GM12873 (cell line): ENCODE data around the gene DDX11.

Experiments used
- CTCF ChIP-seq: IDR thresholded peaks from 2 replicates; pipeline ENCODE4 v1.5.1; 2012; ENCODE audit warnings: low read depth, mild to moderate bottlenecking, moderate library complexity, low read length, control low read depth; ENCODE audit not compliant: insufficient read depth; ENCODE audit errors: missing control alignments

The DDX11 gene

GRCh38 chr12:31057671-31058070, 16.0 kb upstream of the DDX11 start:
- no peak for TF ChIP-seq CTCF

GRCh38 chr12:31074333-31074874, 744 bp downstream of the DDX11 start:
- peak; percentile 58 for TF ChIP-seq CTCF

- TF ChIP-seq CTCF, result no peak
Measured at GRCh38 chr12:31089072-31089471, 15.4 kb downstream of the DDX11 start.

- no peak for TF ChIP-seq CTCF
Measured at GRCh38 chr12:31105668-31106067, 32.0 kb downstream of the DDX11 start.

- no peak for TF ChIP-seq CTCF
Measured at GRCh38 chr12:31106101-31106803, 32.6 kb downstream of the DDX11 start.

GRCh38 chr12:31117203-31118011, 43.7 kb downstream of the DDX11 start:
- TF ChIP-seq CTCF, result peak; percentile 74

- TF ChIP-seq CTCF, result no peak
Measured at GRCh38 chr12:31118347-31119191, 44.9 kb downstream of the DDX11 start.
